IPS-18a (cell line): ENCODE measurements around the gene RCC2.
A peak's percentile ranks its signal among the peaks of the same experiment; 100 is the strongest.

Experiments
- H3K27ac ChIP-seq: one replicate; pipeline ENCODE4 v1.5.1; 2013; ENCODE audit warnings: low read length
- H3K27me3 ChIP-seq: one replicate; pipeline ENCODE4 v1.6.1; 2013; ENCODE audit warnings: mild to moderate bottlenecking, low read length; ENCODE audit not compliant: control insufficient read depth, insufficient read depth
- H3K36me3 ChIP-seq: one replicate; pipeline ENCODE4 v1.6.1; 2013; ENCODE audit warnings: low read depth, low read length; ENCODE audit not compliant: control insufficient read depth
- H3K4me1 ChIP-seq: one replicate; pipeline ENCODE4 v1.6.1; 2013; ENCODE audit warnings: low read depth, low read length; ENCODE audit not compliant: control insufficient read depth
- H3K4me3 ChIP-seq: one replicate; pipeline ENCODE4 v1.5.1; 2013; ENCODE audit warnings: low read length
- H3K9ac ChIP-seq: one replicate; pipeline ENCODE4 v1.6.1; 2013; ENCODE audit warnings: mild to moderate bottlenecking, low read length, moderate library complexity
- H3K9me3 ChIP-seq: one replicate; pipeline ENCODE4 v1.6.1; 2013; ENCODE audit warnings: low read depth, low read length; ENCODE audit not compliant: control insufficient read depth

RCC2 gene

DNA sequence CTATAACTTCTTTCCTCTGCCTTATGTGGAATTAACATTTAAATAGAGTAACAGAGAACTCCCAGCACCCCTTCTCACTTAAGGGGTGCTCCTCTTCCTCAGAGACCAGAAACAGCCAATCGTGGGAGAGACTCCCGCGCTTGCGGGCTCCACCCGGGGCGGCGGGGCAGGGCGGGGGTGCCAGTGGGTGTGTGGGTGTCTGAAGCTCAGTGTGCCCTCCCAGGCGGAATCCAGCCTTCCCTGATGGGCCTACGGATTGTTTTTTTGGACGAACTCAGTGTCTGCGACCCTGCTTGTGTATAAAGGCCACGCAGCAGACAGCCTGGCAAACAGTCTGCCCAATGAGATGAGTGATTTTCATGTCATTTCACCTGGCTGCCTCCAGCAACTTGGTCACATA lies 6.2 kb downstream of the RCC2 start:
- Histone ChIP-seq H3K4me1 (peaks cover 67% of the 10 kb centered on the region), H3K9ac (peak overlapping the region; percentile 1), H3K27me3 (no peaks in the 10 kb centered on the region), H3K27ac (peak overlapping the region; percentile 3), H3K9me3 (no peaks in the 10 kb centered on the region), H3K36me3 (peaks cover 69% of the 10 kb centered on the region), H3K4me3 (peak overlapping the region; percentile 36)

DNA sequence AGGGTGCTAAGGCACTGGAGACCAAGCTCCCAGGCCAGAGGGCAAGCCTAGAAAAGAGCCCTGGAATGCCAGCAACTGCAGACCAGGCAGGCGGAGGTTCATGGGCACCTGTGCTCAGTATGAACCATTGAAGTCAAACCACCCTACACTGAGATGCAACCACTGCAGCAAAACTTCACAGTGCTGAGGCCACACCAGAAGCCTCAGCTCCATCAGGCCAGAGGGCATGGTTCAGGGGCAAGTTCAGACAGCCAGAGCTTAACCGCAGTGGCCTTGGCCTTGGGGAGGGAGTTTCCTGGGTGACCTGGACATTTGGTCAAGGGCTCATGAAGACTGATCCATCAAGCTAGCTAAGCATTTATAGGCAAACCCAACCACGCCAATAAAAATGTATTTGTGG lies 7.1 kb downstream of the RCC2 start:
- Histone ChIP-seq H3K9ac (no peak overlapping the region), H3K4me1 (peaks cover 67% of the 10 kb centered on the region), H3K27me3 (no peaks in the 10 kb centered on the region), H3K27ac (no peak overlapping the region), H3K9me3 (no peaks in the 10 kb centered on the region), H3K4me3 (no peak overlapping the region), H3K36me3 (peaks cover 78% of the 10 kb centered on the region)

DNA sequence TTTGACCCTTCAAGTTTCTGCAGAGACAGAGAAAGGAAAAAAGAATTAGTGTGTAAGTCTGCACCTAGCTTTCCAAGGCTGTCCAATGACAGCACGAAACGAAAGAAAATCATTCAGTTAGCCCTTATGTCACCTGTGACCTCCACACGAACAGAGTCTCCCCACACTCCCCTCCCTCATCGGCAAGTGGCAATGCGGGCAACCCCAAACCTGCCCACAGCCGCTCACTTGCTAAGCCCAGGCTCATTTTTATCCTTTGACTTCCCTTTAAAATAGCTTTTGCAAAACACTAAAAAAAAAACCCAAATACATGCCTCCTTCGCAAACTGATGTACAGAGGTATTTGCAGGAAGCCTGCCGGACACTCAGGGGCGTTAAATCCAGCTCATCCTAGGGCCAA lies 10.3 kb downstream of the RCC2 start:
- Histone ChIP-seq H3K27me3 (no peaks in the 10 kb centered on the region), H3K27ac (no peak overlapping the region), H3K4me1 (peaks cover 38% of the 10 kb centered on the region), H3K9me3 (no peaks in the 10 kb centered on the region), H3K36me3 (peaks cover 85% of the 10 kb centered on the region), H3K9ac (no peak overlapping the region), H3K4me3 (no peak overlapping the region)

DNA sequence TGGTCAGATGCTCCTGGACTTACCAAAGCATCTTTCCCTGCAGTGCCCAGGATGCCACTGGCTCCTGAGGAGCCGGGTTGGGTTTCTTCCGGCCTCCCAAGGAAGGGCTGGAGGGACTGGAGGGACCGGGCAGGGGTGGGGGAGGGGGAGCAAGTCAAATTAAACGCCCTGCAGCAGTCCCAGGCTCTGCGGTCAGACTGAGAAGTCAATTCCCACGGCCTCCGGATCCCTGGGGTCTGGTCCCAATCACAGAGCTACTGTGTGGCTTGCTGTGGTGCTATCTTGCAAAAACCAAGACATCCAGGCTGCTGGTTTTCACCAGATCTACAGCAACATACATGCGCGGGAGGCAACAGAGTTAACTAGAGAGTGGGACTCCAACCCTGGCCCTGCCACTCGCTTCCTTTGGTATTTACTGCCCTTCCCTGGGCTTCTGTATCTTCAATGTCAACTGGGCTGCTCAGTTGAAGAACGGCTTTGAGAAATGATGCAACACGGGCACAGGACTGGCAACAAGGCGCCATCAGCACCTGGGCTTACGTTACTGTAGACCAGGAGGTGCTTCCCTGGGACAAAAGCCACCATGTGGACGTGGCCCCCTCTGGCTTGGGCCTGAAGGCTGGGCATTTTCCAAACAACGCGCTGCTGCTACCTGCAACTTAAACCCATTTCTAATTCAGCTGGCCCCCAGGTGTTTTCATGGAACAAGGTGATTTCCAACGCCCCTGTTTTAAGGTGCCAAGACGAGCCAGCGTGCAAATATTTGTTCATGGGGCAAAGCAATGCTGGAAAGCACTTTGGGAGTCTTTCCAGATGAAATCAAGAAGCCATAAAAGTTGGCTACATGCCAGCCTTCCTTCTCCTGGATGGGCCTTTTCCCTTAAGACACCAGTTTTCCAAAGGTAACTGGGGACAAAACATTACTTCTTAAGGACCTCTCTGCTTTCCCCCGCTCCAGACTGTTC lies 11.5 kb downstream of the RCC2 start:
- Histone ChIP-seq H3K4me1 (peaks cover 26% of the 10 kb centered on the region), H3K27me3 (no peaks in the 10 kb centered on the region), H3K4me3 (no peak overlapping the region), H3K9ac (no peak overlapping the region), H3K9me3 (no peaks in the 10 kb centered on the region), H3K36me3 (peaks cover 85% of the 10 kb centered on the region), H3K27ac (no peak overlapping the region)

DNA sequence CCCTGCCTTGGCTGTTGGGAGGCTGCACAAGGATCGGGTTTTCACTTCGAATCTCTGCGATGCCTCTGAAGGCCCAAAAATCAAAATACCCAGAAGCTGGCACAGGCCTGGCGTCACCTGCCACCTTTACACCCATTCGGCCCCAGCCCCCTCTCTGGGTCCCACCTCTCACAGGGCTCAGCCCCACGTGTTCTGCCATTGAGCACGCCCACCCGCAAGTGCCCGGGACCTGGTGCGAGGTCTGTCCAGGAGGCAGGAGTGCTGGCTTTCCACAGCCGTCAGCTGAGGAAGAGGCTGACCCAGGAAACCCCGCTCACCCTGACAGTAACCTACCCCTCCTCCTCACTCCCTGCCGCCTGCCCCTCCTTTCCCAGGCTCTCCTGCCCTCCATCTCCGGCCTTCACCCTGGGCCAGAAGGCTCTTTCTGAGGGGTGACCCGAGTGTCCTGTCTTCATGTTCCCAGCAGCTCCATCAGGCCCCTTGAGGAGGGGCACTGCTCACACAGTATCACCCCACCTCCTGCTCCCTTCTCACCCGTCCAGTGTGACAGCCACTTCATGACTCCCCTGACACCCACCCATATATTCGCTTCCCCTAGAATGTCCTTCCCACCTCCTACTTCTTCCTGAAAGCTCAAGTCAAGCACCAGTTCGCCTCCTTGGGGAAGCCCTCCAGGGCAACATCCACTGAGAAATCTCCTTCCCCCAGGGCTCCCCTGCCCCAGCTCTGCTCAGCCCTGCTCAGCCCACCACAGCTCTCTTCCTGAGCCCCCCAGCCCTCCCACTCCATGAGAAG lies 13.5 kb downstream of the RCC2 start:
- no peaks in the 10 kb centered on the region for H3K9me3 ChIP-seq
- no peaks in the 10 kb centered on the region for H3K27me3 ChIP-seq
- no peak overlapping the region for H3K4me3 ChIP-seq
- H3K36me3 ChIP-seq: peaks cover 91% of the 10 kb centered on the region
- H3K9ac ChIP-seq: no peak overlapping the region
- no peak overlapping the region for H3K27ac ChIP-seq
- H3K4me1 ChIP-seq: peaks cover 19% of the 10 kb centered on the region

DNA sequence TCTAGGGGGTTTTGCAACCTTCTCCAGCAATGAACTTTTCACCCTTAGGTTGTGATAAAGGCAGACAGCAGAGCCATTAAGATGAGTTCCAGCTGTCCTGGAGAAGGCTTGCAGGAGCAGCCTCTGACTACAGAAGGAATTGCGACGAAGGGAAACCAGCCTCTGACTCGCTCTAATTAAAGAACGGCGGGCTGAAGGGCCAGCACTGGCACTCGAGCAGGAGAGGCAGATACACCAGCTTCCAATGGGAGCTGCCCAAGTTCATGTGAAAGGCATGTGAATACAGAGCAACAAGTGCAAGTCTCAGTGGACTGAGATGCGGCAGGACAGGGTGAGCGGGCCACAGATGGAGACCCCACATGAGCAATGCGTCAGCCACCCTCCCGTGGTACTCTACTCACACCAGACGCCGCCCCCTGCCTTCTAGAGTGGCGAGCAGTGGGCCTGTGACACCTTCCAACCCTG lies 15.7 kb downstream of the RCC2 start:
- H3K4me3 ChIP-seq: no peak overlapping the region
- H3K27me3 ChIP-seq: no peaks in the 10 kb centered on the region
- H3K4me1 ChIP-seq: peaks cover 6% of the 10 kb centered on the region
- H3K9ac ChIP-seq: no peak overlapping the region
- H3K36me3 ChIP-seq: peaks cover 99% of the 10 kb centered on the region
- H3K27ac ChIP-seq: no peak overlapping the region
- no peaks in the 10 kb centered on the region for H3K9me3 ChIP-seq

DNA sequence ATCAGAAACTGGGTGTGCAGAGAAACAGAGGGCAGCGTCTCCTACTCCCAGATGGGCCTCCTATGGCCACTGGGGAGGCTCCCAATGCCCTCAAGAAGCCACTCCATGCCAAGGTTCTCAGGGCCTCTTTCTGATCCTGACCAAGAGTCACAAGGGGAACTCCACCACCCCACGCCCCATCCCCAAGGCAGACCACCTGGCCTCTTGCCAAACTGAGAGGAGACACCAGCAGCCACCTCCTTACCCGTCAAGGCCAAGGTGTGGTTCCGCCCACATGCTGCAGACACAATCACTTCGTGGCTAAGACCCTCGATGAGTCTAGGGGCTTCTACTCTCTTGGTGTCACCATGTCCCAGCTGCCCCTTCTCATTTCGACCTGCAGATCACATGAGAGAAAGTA lies 17.0 kb downstream of the RCC2 start:
- no peak overlapping the region for H3K9ac ChIP-seq
- no peak overlapping the region for H3K27ac ChIP-seq
- no peaks in the 10 kb centered on the region for H3K27me3 ChIP-seq
- H3K36me3 ChIP-seq: peaks cover 99% of the 10 kb centered on the region
- no peaks in the 10 kb centered on the region for H3K4me1 ChIP-seq
- H3K4me3 ChIP-seq: no peak overlapping the region
- H3K9me3 ChIP-seq: no peaks in the 10 kb centered on the region

DNA sequence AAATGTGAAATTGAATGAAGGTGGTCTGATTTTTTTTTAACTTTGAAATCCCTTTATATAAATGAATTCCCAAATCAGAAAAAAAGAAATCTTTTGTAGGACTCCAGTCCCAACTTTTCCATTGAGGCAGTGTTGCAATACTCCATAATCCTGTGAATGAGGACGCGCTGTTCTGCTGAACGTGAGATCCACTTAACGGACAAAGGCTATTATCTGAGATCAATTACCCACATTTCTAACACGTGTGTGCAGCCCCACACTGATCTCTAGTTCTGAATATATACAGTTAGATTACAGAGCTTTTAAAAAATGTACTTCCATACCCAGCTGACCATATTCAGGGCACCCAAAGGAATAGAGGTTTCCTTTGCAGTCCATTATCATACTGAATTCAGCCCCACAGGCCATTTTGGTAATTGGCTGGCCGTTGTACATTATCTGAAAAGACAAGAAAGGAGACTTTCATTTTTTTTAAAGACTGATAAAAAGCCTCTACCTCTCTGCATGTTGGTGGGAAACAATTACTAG lies 19.0 kb downstream of the RCC2 start:
- peaks cover 98% of the 10 kb centered on the region for H3K36me3 ChIP-seq
- H3K27me3 ChIP-seq: no peaks in the 10 kb centered on the region

DNA sequence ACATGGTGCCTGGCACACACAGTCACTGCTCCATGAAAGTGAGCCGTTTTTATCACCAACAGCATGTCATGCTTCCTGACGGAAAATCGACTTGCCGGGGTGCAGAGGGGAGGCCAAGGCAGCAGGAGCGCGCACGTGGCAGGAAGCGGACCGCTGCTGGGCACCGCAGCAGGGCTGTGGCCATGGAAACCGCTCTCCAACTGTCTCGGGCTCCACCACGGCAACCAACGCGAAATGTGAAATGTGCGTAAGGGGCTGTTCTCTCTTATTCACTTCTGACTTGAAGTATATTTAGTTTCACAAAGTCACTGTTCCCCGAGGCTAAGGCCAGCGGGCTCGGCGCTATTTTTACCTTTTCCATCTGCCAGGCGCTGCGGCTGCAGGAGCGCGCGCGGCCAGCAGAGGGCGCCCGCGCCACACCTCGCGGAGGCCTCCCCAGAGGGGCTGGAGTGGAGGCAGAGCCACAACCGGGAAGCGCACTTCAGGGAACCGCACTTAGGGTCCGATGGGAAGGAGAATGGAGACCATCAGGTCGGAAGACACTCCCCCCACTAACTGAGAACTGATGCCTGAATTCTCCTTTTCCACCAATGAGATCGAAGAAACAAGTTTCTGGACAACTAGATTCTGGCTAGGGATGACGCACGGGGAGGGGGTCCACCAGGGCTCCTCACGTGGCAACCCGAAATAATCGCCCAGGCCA lies 19.7 kb downstream of the RCC2 start:
- Histone ChIP-seq H3K9ac (no peak overlapping the region), H3K4me3 (no peak overlapping the region), H3K36me3 (peaks cover 98% of the 10 kb centered on the region), H3K27ac (peak overlapping the region; percentile 52), H3K9me3 (no peaks in the 10 kb centered on the region), H3K27me3 (no peaks in the 10 kb centered on the region), H3K4me1 (no peaks in the 10 kb centered on the region)

More for the DNA sequence above, 19.0 kb downstream of the RCC2 start:
- H3K4me3 ChIP-seq: no peak overlapping the region
- no peak overlapping the region for H3K9ac ChIP-seq
- no peaks in the 10 kb centered on the region for H3K9me3 ChIP-seq
- H3K4me1 ChIP-seq: no peaks in the 10 kb centered on the region
- H3K27ac ChIP-seq: no peak overlapping the region

DNA sequence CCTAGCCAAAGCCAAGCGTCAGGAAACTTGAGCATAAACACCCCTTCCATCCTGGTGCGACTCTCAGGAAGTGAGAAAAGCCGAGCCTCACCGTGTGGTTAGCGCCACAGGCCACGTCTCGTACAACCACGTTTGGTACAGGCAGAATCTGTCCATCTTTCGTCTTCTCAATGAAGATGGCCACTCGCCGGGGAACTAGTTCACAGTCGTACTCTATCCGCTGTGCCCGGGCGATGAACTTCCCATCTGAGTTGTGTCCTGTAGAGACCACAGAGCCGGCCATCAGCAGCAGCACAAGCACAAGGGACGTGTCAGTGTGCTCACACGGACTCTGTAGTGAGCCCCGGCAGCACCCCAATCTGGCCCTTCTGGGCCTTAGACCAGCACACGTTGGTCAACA lies 23.1 kb downstream of the RCC2 start:
- Histone ChIP-seq H3K4me1 (no peaks in the 10 kb centered on the region), H3K27me3 (no peaks in the 10 kb centered on the region), H3K9me3 (no peaks in the 10 kb centered on the region), H3K36me3 (peaks cover 98% of the 10 kb centered on the region), H3K4me3 (no peak overlapping the region), H3K9ac (no peak overlapping the region), H3K27ac (no peak overlapping the region)

DNA sequence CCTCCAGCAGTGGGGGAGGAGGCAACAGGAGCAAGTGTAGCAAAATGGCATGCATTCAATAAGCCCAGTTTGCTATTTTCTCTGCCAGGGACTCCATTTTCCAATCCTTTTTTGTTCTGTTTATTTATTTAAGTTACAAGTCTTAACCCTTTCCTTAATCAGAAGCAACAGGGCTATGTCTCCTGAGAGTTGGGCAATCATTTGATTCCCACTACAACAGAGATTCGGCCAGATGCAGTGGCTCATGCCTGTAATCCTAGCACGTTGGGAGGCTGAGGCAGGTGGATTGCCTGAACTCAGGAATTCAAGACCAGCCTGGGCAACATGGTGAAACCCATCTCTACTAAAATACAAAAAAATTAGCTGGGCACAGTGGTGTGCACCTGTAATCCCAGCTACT lies 25.5 kb downstream of the RCC2 start:
- H3K9me3 ChIP-seq: no peaks in the 10 kb centered on the region
- no peak overlapping the region for H3K4me3 ChIP-seq
- H3K4me1 ChIP-seq: no peaks in the 10 kb centered on the region
- no peak overlapping the region for H3K27ac ChIP-seq
- H3K36me3 ChIP-seq: peaks cover 98% of the 10 kb centered on the region
- H3K27me3 ChIP-seq: no peaks in the 10 kb centered on the region
- no peak overlapping the region for H3K9ac ChIP-seq
